Natural killer cell (primary cell): ENCODE measurements around the gene DEPP1. TPM values are rescaled to one million over a fixed set of nuclear protein-coding genes. Genes with fewer than 3 reads are reported as not detected.
A peak's percentile ranks its signal among the peaks of the same experiment; 100 is the strongest.

Experiments used
- ATAC-seq, 3 donors: fragments of 150-1000 bp in 2 of 3; fragments of 200-7000 bp in 1 of 3; cut with Tn5 transposase; 1 replicate in 1 of 3; 2 replicates in 2 of 3; pipeline ENCODE4 v1.10.0; 2021; ENCODE audit warnings: mild to moderate bottlenecking in 2 of 3, moderate library complexity in 2 of 3
- DNase-seq, 2 donors: peaks; one replicate each; pipeline versions ENCODE4 v3.0.0 to v3.0.0-alpha.2; 2013 to 2021; ENCODE audit warnings: mixed read lengths in 1 of 2
- H3K27ac ChIP-seq: one replicate; pipeline ENCODE4 v1.5.1; 2013; ENCODE audit warnings: mild to moderate bottlenecking, low read length
- H3K27me3 ChIP-seq: one replicate; pipeline ENCODE4 v1.6.1; 2013; ENCODE audit warnings: low read length; ENCODE audit not compliant: control insufficient read depth, insufficient read depth
- H3K36me3 ChIP-seq: one replicate; pipeline ENCODE4 v1.6.1; 2013; ENCODE audit warnings: low read length; ENCODE audit not compliant: control insufficient read depth, insufficient read depth
- H3K4me1 ChIP-seq: one replicate; pipeline ENCODE4 v1.6.1; 2013; ENCODE audit warnings: low read length; ENCODE audit not compliant: control insufficient read depth, insufficient read depth
- H3K4me3 ChIP-seq: one replicate; pipeline ENCODE4 v1.5.1; 2013; ENCODE audit warnings: low read length
- H3K9me3 ChIP-seq: one replicate; pipeline ENCODE4 v1.6.1; 2013; ENCODE audit warnings: low read length; ENCODE audit not compliant: control insufficient read depth, insufficient read depth
- H3K27ac Mint-ChIP-seq, 2 donors: one replicate each; pipeline ENCODE4 v1.8.0; 2022; ENCODE audit warnings: mild to moderate bottlenecking in 2 of 2, mixed read lengths in 2 of 2, moderate library complexity in 1 of 2
- H3K27me3 Mint-ChIP-seq, 2 donors: one replicate each; pipeline ENCODE4 v1.8.0; 2022; ENCODE audit warnings: low read depth in 2 of 2, mixed read lengths in 2 of 2
- H3K36me3 Mint-ChIP-seq: one replicate; pipeline ENCODE4 v1.8.0; 2022; ENCODE audit warnings: mixed read lengths
- H3K4me1 Mint-ChIP-seq, 2 donors: one replicate each; pipeline ENCODE4 v1.8.0; 2022; ENCODE audit warnings: mixed read lengths in 2 of 2
- H3K4me3 Mint-ChIP-seq: one replicate; pipeline ENCODE4 v1.8.0; 2022; ENCODE audit warnings: mild to moderate bottlenecking, moderate library complexity, mixed read lengths
- H3K9me3 Mint-ChIP-seq, 2 donors: one replicate each; pipeline ENCODE4 v1.8.0; 2022; ENCODE audit warnings: mixed read lengths in 2 of 2
- WGBS: methylation state at CpG from one replicate; pipeline ENCODE4 v1.1.7; 2013; ENCODE audit warnings: missing lambda C conversion rate; ENCODE audit not compliant: insufficient coverage; 5-methylcytosine and 5-hydroxymethylcytosine counted together
- intact Hi-C: fragments of 100-400 bp; cut with micrococcal nuclease; formaldehyde crosslinking; loops from one replicate; pipeline ENCODE4 v1.14.2; 2022
- total RNA-seq, 4 donors: library from RNA; stranded (reverse); fragments of 120-200 nt in 1 of 4; gene quantifications; one replicate each; pipeline versions ENCODE4 v1.2.3 to v1.2.4, GENCODE V29; 2013 to 2022
- TF ChIP-seq, protein P1 (sequence below): fragments of 200-600 bp; IDR thresholded peaks from one replicate; pipeline ENCODE4 v1.8.0; 2022; ENCODE audit warnings: antibody characterized with exemption

Gene DEPP1
- total RNA-seq, 3 donors from 2014 or later (not counting 1 experiment from before 2014, with no cell fraction given): not detected

DNA sequence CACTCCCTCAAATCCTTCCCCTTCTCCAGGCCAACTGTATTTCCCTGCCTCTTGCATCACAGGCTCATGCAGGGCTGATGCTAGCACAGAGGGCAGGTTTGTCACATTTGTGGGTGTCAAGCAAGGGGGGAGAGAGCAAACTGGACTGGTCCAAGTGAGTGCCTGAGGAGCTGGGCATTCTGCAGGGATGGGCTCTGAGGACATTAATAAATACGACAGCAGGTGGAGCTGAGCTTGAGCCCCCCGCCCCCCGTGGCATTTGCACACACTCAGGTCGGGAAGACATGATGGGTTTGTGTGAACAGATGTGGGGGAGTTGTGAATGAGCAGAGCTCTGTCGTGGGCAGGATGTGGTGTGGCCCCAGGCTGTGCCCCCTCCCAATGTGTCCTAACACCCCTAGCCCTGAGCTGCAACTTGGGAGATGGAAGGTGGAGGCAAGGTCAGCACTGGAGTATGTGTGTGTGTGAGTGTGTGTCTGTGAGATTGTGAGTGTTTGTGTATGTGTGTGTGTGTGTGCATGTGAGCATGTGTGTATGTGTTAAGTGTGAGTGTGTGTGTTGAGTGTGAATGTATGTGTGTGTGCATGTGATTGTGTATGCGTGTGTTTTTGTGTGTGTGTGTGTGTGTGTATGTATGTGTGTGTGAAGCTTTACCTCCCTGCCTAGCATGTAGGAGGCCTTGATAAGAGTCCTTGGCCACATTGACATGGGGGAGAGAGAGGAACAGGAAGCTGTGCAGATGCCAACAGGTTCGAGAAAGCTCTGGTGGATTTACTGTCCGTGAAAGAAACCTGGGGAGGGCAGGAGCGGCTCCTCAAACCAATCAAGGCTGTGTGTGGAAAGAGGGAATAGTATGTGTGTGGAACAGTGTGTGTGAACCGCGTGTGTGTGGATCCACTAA, 9.9 kb downstream of the DEPP1 start:
- no peaks in the 10 kb centered on the region for H3K9me3 ChIP-seq
- peak; percentile 63 to 71 for DNase-seq
- TF ChIP-seq, protein P1, sequence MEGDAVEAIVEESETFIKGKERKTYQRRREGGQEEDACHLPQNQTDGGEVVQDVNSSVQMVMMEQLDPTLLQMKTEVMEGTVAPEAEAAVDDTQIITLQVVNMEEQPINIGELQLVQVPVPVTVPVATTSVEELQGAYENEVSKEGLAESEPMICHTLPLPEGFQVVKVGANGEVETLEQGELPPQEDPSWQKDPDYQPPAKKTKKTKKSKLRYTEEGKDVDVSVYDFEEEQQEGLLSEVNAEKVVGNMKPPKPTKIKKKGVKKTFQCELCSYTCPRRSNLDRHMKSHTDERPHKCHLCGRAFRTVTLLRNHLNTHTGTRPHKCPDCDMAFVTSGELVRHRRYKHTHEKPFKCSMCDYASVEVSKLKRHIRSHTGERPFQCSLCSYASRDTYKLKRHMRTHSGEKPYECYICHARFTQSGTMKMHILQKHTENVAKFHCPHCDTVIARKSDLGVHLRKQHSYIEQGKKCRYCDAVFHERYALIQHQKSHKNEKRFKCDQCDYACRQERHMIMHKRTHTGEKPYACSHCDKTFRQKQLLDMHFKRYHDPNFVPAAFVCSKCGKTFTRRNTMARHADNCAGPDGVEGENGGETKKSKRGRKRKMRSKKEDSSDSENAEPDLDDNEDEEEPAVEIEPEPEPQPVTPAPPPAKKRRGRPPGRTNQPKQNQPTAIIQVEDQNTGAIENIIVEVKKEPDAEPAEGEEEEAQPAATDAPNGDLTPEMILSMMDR: no peak
- H3K27me3 Mint-ChIP-seq: no peaks in the 10 kb centered on the region
- peak overlapping the region; percentile 74 for H3K4me3 Mint-ChIP-seq
- H3K27me3 ChIP-seq: no peaks in the 10 kb centered on the region
- WGBS: 33% methylated on average over 11 of the region's 11 CpGs
- H3K36me3 Mint-ChIP-seq: no peaks in the 10 kb centered on the region
- H3K4me1 ChIP-seq: peaks cover 93% of the 10 kb centered on the region
- peak overlapping the region; percentile 44 for H3K27ac ChIP-seq
- peak; percentile 80 to 92 (median 88) for ATAC-seq
- H3K4me3 ChIP-seq: no peak overlapping the region
- peak overlapping the region; percentile 75 to 92 for H3K27ac Mint-ChIP-seq
- intact Hi-C loops: loop anchor here (2.0 kb wide), 1 partner anchor 32 kb away; the partner anchor contains the start of gene ZNF22
- H3K4me1 Mint-ChIP-seq: peaks cover 71 to 93% of the 10 kb centered on the region in 2 donors
- no peaks in the 10 kb centered on the region for H3K36me3 ChIP-seq
- no peaks in the 10 kb centered on the region for H3K9me3 Mint-ChIP-seq

DNA sequence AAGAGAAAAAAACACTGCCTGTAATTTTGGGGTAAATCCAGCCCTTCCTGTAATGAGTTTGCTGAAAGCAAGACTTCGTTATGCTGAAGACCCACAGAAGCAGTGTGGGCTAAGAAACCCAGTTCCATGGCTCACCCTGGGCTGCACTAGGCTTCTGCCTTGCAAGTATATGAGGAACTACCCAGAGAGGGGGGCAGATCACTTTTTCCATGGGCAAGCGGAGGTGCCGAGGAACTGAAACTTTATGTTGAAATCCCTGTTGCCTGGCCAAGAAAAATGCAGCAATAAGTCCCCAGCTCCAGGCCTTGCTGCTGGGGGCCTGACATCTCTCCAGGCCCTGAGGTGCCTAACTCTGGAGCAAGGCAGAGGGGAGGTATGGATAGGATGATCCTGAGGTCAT, 10.5 kb downstream of the DEPP1 start:
- TF ChIP-seq, protein P1: no peak
- intact Hi-C loops: loop anchor here (2.0 kb wide), 1 partner anchor 33 kb away; the partner anchor contains the start of gene ZNF22
- ATAC-seq (peak; percentile 3 to 36 (median 20)), DNase-seq (no peak)
- peak overlapping the region; percentile 74 for H3K4me3 Mint-ChIP-seq
- H3K9me3 ChIP-seq: no peaks in the 10 kb centered on the region
- 13% methylated on average over 3 of the region's 3 CpGs for WGBS
- no peaks in the 10 kb centered on the region for H3K27me3 ChIP-seq
- H3K36me3 ChIP-seq: no peaks in the 10 kb centered on the region
- no peaks in the 10 kb centered on the region for H3K36me3 Mint-ChIP-seq
- H3K4me1 ChIP-seq: peaks cover 92% of the 10 kb centered on the region
- no peaks in the 10 kb centered on the region for H3K27me3 Mint-ChIP-seq
- peak overlapping the region; percentile 44 for H3K27ac ChIP-seq
- H3K27ac Mint-ChIP-seq: peak overlapping the region; percentile 75 to 92
- H3K4me3 ChIP-seq: no peak overlapping the region
- no peaks in the 10 kb centered on the region for H3K9me3 Mint-ChIP-seq
- H3K4me1 Mint-ChIP-seq: peaks cover 65 to 93% of the 10 kb centered on the region in 2 donors

DNA sequence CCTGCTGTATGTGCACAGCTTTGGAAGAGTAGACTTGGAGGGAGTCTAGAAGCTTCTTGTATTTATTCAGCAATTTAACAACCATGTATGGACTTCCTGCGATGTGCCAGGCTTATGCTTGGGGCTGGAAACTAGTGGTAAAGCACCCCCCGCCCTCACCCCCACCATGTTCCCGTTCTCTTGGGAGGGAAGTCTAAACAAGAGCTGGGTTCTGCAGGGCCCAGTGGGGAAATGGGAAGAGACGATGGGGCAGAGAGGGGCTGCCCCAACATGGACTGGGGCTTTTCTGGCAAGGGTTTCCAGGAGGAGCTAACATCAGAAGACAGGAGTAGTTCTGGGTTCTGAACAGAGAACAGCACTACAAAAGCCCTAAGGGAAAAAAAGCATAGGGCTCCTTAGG, 11.0 kb downstream of the DEPP1 start:
- peaks cover 67 to 93% of the 10 kb centered on the region in 2 donors for H3K4me1 Mint-ChIP-seq
- no peak overlapping the region for H3K4me3 ChIP-seq
- no peak for ATAC-seq
- no peaks in the 10 kb centered on the region for H3K36me3 Mint-ChIP-seq
- H3K4me3 Mint-ChIP-seq: peak overlapping the region; percentile 74
- WGBS: 47% methylated on average over 1 of the region's 4 CpGs
- DNase-seq: no peak
- H3K36me3 ChIP-seq: no peaks in the 10 kb centered on the region
- H3K4me1 ChIP-seq: peaks cover 91% of the 10 kb centered on the region
- H3K27ac ChIP-seq: peak overlapping the region; percentile 44
- H3K27ac Mint-ChIP-seq: peak overlapping the region; percentile 75 to 92
- TF ChIP-seq, protein P1: no peak
- no peaks in the 10 kb centered on the region for H3K27me3 Mint-ChIP-seq
- no peaks in the 10 kb centered on the region for H3K27me3 ChIP-seq
- intact Hi-C loops: loop anchor here (2.0 kb wide), 1 partner anchor 33 kb away; the partner anchor contains the start of gene ZNF22
- no peaks in the 10 kb centered on the region for H3K9me3 Mint-ChIP-seq
- H3K9me3 ChIP-seq: no peaks in the 10 kb centered on the region
